T follicular helper cell (primary cell): Measurements from ENCODE around the gene GLS.
"Not testable (repeated sequence)": the region's sequence is repeated elsewhere in the genome, so short reads cannot be mapped to it uniquely, and the experiment has no call there.

ENCODE experiments used
- DNase-seq: peaks from one replicate; pipeline ENCODE4 v3.0.0-alpha.2; 2020; ENCODE audit warnings: low read depth

GLS gene

DNA sequence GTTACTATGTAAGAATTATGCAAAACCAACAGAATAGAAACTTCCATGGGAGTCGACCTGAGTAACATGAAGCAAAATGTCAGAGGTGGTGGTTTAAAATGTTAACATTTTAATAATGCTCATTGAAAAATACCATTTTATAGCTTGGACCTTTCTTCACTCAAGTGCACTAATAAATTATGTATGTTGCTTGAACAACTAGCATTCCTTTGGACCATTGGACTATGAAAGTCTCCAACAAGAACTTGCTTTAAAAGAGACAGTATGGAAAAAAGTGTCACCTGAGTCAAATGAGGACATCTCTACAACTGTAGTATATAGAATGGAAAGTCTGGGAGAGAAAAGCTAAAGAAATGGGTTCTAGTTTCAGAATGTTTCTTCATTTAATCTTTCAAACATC lies 51.9 kb downstream of the GLS start:
- no peak for DNase-seq

- no peak for DNase-seq
Observed at GRCh38 chr2:190933361-190933760, 52.7 kb downstream of the GLS start.

DNA sequence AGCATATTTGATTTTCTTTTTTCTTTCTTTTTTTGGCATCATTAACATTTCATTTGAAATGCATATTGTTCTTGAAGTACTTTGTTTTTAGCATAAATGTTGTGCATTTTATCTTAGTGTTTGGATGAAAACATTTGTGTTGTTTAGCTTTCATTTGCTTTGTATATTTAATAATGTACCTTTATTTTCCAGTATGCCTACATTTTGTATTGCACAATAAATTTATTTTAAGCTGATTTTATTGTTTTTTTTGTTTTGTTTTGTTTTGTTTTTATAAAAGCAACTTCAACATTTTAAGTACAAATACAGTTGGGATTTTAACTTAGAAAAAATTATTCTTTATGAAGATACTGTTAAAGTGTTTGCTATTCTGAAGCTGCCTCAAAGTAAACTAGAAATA lies 54.4 kb downstream of the GLS start:
- DNase-seq, result no peak

DNA sequence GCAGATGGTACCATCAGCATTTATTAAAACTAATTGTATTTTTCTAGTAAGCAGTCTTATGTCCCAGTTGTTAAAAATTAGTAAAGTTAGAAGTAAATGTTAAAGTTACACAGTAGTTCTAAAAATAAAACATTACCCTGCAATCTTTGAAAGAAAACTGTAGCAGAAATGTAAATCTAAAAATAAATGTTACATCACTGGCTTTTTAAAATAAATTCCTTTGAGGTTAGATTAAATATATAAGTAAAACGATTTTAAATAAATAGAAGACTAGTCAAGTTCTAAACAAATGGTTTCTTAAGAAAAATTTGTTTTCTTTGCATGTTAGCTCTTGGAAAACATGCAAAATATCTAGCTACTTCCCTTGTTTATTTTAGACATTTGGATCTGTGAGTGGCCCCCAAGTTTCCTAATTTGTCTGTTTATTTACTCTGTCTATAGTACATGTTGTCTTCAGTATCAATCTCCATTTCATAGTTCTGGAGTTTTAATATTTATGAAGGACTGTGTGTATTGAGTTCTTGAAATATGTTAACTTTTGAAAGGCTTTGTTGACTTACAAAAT lies 58.2 kb downstream of the GLS start:
- no peak for DNase-seq

- no peak for DNase-seq
Observed at GRCh38 chr2:190940454-190940853, 59.8 kb downstream of the GLS start.

GRCh38 chr2:190941571-190941970 lies 61.0 kb downstream of the GLS start:
- no peak for DNase-seq

GRCh38 chr2:190942697-190943096 lies 62.1 kb downstream of the GLS start:
- DNase-seq, result no peak

GRCh38 chr2:190943706-190944105 lies 63.1 kb downstream of the GLS start:
- no peak for DNase-seq

GRCh38 chr2:190947141-190947540 lies 66.5 kb downstream of the GLS start:
- no peak for DNase-seq

- DNase-seq, result no peak
Observed at GRCh38 chr2:190947711-190948251, 67.2 kb downstream of the GLS start.

DNA sequence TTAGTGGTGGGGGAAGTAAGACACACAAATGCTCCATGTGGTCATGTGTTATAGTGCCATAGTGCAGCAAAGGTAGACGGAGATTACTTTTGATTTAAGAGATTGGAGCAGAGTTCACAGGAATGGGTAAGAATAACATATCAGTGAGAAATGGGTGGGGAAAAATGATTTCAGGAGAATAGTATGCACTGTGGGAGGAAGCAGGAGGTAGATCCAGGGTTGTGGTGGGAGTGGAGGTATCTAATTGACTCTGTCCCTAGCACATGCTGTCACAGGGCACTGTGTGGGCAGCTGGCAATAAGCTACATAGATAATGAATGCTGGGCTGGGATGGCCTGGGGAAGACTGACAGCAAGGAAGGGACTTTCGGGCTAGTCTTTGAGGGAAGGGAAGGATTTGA lies 68.0 kb downstream of the GLS start:
- no peak for DNase-seq

DNA sequence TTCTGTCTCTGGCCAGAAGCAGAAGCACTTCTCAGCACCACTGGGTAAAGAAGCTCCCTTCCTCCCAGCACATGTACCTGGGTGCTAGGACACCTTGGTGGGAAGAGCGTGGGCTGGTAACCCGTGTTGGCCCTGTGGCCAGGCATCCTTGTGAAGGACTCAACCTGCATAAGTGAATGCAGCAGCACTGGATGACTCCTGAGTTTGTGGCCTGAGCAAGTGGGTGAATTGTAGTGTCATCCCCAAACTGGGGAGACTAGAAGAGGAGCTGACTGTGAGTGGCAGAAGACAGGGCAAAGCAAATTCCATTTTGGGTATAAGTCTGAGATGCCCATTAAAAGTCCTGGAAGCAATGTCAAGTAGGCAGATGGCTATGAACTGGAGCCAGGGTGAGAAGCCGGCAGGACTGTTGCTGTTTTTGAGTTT lies 70.0 kb downstream of the GLS start:
- no peak for DNase-seq

- no peak for DNase-seq
Observed at GRCh38 chr2:190953257-190953656, 72.6 kb downstream of the GLS start.

DNA sequence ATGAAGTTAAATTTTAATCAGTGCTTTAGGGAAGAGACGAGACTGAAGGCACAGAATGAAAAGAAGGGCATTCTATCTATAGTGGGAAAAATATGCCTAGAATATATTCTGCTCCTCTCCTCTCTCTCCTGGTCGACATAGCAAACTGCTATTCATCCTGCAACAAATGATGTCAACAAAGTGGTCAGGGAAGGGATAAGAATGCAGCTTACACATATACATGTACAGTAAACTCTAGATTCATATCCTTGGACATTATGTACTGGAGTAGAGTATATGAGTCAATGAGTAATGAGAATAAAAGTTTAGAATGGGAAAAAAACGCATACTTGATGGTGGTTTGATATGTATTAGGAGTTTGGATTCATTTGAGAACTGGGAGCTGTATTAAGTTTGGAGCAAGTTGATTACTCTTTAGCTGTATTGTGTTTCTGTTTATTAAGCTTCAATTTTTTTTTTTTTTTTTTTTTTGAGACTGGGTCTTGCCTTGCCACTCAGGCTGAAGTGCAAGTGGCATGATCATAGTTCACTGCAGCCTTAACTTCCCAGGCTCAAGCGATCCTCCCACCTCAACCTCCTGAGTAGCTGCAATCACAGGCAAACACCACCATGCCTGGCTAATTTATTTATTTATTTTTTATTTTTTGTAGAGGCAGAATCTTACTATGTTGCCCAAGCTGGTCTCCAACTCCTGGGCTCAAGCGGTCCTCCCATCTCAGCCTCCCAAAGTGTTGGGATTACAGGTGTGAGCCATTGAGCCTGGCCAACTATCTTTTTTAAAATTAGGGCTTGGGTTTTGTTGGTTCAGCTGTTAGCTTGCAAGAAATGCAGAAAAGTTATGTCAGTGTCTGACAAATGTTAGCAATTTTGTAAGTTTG lies 79.5 kb downstream of the GLS start:
- no peak for DNase-seq

DNA sequence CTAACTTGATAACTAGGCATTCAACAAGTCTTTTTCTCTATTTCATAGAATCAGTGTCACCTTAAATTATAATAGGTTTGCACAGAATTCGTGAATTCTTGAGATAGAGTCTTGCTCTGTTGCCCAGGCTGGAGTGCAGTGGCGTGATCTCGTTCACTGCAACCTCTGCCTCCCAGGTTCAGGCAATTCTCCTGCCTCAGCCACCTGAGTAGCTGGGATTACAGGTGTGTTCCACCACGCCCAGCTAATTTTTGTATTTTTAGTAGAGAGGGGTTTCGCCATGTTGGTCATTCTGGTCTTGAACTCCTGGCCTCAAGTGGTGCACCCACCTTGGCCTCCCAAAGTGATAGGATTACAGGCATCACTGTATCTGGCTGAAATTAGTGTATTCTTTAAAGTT lies 80.5 kb downstream of the GLS start:
- not testable (repeated sequence) for DNase-seq

DNA sequence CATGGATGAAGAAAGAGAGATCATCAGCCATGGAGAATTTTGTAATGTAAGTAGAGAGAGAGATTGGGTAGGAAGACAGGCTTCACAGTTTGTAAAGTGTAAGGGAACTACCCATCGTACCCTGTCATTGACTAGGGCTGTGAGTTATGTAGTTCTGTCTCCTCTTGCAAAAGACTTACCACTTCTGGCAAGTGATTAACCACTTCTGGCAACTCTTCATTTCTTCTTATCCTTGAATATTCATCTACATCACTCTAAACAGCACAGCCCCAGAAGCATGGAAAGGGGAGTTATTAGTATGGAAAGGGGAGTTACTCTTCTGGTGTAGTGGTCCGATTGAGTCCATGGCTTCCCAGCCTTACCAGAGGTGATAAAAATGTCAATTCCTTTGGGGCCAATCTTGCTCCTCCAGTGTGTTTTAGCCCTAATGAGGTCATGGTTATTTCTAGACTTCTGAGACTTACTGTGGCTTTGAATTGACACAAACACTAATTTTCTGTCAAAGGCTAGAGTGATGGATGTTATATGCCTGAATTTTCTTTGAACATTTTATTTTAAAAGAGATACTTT lies 81.4 kb downstream of the GLS start:
- DNase-seq, result no peak

DNA sequence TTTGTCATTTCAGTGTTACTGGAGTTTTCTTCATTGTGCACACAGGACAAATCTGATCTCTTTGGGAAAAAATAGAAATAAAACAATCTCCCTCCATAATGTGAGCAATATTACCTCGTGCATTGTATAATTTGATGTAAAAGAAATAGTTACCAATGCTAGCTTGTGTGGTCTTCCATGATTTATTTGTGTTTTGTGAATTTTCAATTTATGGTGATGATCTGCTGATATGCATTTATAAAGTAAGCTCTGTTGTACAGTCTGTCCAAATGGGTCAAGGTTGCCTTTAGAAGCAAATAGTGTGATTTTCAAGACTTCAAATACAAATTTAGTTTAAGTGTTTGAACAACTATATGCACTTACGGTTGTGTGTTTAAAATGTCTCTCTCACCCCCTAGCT lies 82.5 kb downstream of the GLS start:
- DNase-seq, result no peak

DNA sequence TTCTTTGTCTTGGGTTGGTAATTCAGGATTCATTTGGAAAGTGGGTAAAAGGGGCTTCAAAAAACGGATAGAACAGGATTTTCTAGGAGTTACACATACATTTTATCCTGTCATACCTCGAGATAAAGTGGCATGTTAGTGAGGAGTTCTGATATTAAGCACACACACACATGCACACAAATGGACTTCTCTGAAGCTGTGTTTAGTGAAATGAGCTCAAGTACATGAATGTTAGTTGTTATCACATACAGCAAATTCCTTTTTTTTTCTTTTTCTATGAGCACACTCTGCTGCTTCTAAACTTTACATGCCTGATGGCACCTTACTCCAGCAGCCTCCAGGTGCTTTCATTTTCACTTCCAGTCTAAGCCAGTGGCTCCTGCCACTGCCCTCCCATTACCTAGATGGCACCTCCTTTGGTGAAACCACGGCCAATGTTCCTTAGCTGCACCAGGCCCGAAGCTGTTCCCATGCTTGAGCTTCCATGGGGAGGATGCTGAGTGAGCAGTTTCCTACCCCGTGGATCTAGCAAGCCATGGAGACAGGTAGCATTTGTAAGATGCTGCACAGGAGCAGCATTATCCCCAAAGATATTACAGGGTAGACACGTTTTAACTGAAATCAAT lies 83.7 kb downstream of the GLS start:
- no peak for DNase-seq

DNA sequence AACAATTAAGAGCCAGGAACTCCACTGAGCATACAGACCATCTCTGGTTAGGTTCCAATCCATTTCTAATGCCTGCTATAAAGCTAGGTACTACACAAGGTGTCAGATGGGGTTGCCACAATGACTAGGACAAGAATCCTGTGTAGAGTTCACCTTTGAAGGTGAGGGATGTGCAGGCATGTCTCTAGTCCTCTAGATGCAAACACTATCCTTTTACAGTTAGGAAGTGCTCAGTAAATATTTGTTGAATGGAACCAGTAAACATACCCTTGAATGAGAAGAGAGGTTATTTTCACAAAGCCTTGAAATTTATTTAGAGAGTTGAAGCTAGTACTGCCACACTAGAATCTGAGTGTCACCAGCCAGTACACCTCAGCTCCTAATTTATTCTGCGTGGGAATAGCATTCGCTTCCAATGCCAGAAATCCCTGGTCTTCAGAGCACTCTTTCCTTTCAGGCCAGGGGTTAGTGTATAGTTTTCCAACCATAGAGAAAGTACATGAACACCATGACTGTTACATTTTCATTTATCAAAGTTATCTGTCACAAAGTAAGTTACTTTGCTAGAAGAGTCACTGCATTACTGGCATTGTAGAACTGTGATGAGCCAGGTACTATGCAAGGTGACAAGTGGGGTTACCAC lies 85.1 kb downstream of the GLS start:
- no peak for DNase-seq

DNA sequence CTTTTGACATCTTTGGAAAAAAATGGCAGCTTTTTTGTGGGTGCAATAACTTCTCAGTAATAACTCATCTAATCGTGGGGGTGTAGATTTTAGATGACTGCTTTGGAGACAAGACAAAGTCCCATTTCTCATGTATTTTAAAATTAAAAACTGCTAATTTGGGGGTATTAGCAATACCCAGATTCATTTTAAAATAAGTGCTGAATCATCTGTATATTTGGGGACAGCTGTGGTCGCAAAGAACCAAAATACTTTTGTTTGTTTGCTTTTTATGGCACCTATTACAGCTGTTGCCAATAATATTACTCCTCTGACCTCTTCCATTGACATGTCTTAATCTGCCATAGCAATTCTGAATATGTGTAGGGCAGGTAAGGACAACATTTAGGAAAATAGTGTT lies 87.9 kb downstream of the GLS start:
- DNase-seq, result no peak

- no peak for DNase-seq
Observed at GRCh38 chr2:190970160-190970559, 89.5 kb downstream of the GLS start.

DNA sequence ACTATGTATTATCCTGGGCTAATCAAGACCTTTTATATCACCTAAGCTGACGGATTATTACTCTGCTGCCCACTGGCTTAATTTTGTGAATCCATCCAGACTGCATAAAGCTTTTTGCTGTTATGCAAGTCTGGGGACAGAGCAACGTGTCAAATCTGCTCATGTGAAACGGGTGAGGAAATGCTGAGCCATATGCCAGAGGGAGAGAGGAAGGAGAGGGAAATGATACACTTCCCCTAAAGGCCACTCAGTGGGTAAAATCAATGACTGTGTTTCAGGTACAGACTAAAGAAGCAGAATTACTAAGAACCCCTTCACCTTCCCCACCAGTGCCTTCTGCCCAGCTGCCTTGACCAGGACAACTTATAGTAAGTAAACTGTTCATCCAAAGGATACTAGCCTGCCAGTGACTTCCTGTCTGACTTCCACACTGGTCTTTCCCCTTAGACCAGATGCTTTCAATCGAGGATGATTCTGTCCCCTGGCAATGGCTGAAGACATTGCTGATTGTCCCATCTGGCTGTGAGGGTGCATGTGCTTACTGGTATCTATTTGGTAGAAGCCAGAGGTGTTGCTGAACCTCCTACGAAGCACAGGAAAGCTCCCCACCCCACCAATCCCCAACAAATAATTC lies 90.4 kb downstream of the GLS start:
- no peak for DNase-seq
